Retina (tissue), 1 donor: ENCODE results near the gene KIF12.
"Not testable (repeated sequence)": the region's sequence is repeated elsewhere in the genome, so short reads cannot be mapped to it uniquely, and the experiment has no call there.

Experiments used
- DNase-seq: peaks from one replicate; pipeline ENCODE4 v3.0.0-alpha.2; 2016

Gene KIF12

GRCh38 chr9:114060711-114061110, 38.4 kb downstream of the KIF12 start:
- no peak for DNase-seq

- DNase-seq = no peak
Observed at GRCh38 chr9:114060070-114060469, 39.0 kb downstream of the KIF12 start.

GRCh38 chr9:114059047-114059803, 39.9 kb downstream of the KIF12 start:
- DNase-seq = peak; percentile 43

- no peak for DNase-seq
Observed at GRCh38 chr9:114058688-114059046, 40.4 kb downstream of the KIF12 start.

- DNase-seq = no peak
Observed at GRCh38 chr9:114057161-114057885, 41.8 kb downstream of the KIF12 start.

GRCh38 chr9:114056527-114056926, 42.6 kb downstream of the KIF12 start:
- DNase-seq = no peak

GRCh38 chr9:114055894-114056293, 43.2 kb downstream of the KIF12 start:
- DNase-seq = no peak

- no peak for DNase-seq
Observed at GRCh38 chr9:114055061-114055460, 44.0 kb downstream of the KIF12 start.

- DNase-seq = no peak
Observed at GRCh38 chr9:114054191-114054690, 44.9 kb downstream of the KIF12 start.

GRCh38 chr9:114053246-114054005, 45.7 kb downstream of the KIF12 start:
- DNase-seq = no peak

- DNase-seq = no peak
Observed at GRCh38 chr9:114051706-114052105, 47.4 kb downstream of the KIF12 start.

GRCh38 chr9:114051281-114051680, 47.8 kb downstream of the KIF12 start:
- DNase-seq = no peak

GRCh38 chr9:114050646-114051045, 48.4 kb downstream of the KIF12 start:
- no peak for DNase-seq

GRCh38 chr9:114050226-114050568, 48.9 kb downstream of the KIF12 start:
- DNase-seq = no peak

GRCh38 chr9:114049441-114050225, 49.5 kb downstream of the KIF12 start:
- DNase-seq = no peak

- DNase-seq = no peak
Observed at GRCh38 chr9:114048533-114049415, 50.3 kb downstream of the KIF12 start.

- DNase-seq = no peak
Observed at GRCh38 chr9:114047717-114048116, 51.4 kb downstream of the KIF12 start.

- no peak for DNase-seq
Observed at GRCh38 chr9:114046875-114047274, 52.2 kb downstream of the KIF12 start.

- DNase-seq = no peak
Observed at GRCh38 chr9:114046237-114046755, 52.8 kb downstream of the KIF12 start.

- not testable (repeated sequence) for DNase-seq
Observed at GRCh38 chr9:114043660-114044059, 55.4 kb downstream of the KIF12 start.
